NCI-H1105 treated with DMSO at 0.1 percent for 48 hours (cell line): Measurements from ENCODE around the gene IFITM2.
"Not testable (repeated sequence)": the region's sequence is repeated elsewhere in the genome, so short reads cannot be mapped to it uniquely, and the experiment has no call there.

Source experiments
- DNase-seq: peaks from one replicate; lab custom pipeline; 2025; lab: John Stamatoyannopoulos, UW

IFITM2 gene

GRCh38 chr11:342328-342727 is 34.7 kb downstream of the IFITM2 start:
- no peak for DNase-seq

GRCh38 chr11:344836-345578 is 37.4 kb downstream of the IFITM2 start:
- no peak for DNase-seq

- DNase-seq, result no peak
These were observed 38.9 kb downstream of the IFITM2 start for GRCh38 chr11:346529-346928.

- not testable (repeated sequence) for DNase-seq
These were observed 41.8 kb downstream of the IFITM2 start for GRCh38 chr11:349270-349954.

- DNase-seq, result not testable (repeated sequence)
These were observed 42.6 kb downstream of the IFITM2 start for GRCh38 chr11:350033-350722.

GRCh38 chr11:350723-351255 is 43.2 kb downstream of the IFITM2 start:
- no peak for DNase-seq

GRCh38 chr11:351411-351810 is 43.8 kb downstream of the IFITM2 start:
- DNase-seq, result no peak

GRCh38 chr11:352456-353031 is 44.9 kb downstream of the IFITM2 start:
- no peak for DNase-seq

GRCh38 chr11:353179-353873 is 45.7 kb downstream of the IFITM2 start:
- no peak for DNase-seq

GRCh38 chr11:355581-356458 is 48.2 kb downstream of the IFITM2 start:
- DNase-seq, result peak; percentile 62

GRCh38 chr11:356610-357009 is 49.0 kb downstream of the IFITM2 start:
- DNase-seq, result no peak

GRCh38 chr11:357582-357981 is 50.0 kb downstream of the IFITM2 start:
- DNase-seq, result no peak

GRCh38 chr11:358129-358800 is 50.6 kb downstream of the IFITM2 start:
- peak; percentile 15 for DNase-seq
